AG09309 (cell line): ENCODE data around the gene ACOT13.
"Not testable (repeated sequence)": the region's sequence is repeated elsewhere in the genome, so short reads cannot be mapped to it uniquely, and the experiment has no call there.

Experiments used
- DNase-seq: peaks from one replicate; pipeline ENCODE4 v3.0.0-alpha.2; 2010; ENCODE audit warnings: low read depth
- H3K4me3 ChIP-seq: 2 replicates; pipeline ENCODE4 v1.5.1; 2011; ENCODE audit warnings: mild to moderate bottlenecking, low read depth, low read length, moderate library complexity; ENCODE audit not compliant: control insufficient read depth
- CTCF ChIP-seq: IDR thresholded peaks from 2 replicates; pipeline ENCODE4 v1.5.1; 2011; ENCODE audit warnings: mild to moderate bottlenecking, low read depth, low read length, inconsistent platforms; ENCODE audit not compliant: insufficient read depth, control insufficient read depth; ENCODE audit errors: missing control alignments

Gene ACOT13

GRCh38 chr6:24668997-24669361, 2.1 kb downstream of the ACOT13 start:
- no peak for DNase-seq
- H3K4me3 ChIP-seq, result no peak overlapping the region
- TF ChIP-seq CTCF, result no peak

GRCh38 chr6:24670492-24670891, 3.6 kb downstream of the ACOT13 start:
- not testable (repeated sequence) for DNase-seq

GRCh38 chr6:24671077-24671476, 4.2 kb downstream of the ACOT13 start:
- H3K4me3 ChIP-seq, DNase-seq: not testable (repeated sequence)

More at GRCh38 chr6:24670492-24670891, 3.6 kb downstream of the ACOT13 start:
- not testable (repeated sequence) for H3K4me3 ChIP-seq

- TF ChIP-seq CTCF, result no peak
- DNase-seq, result no peak
- H3K4me3 ChIP-seq, result no peak overlapping the region
These were observed 5.8 kb downstream of the ACOT13 start for GRCh38 chr6:24672620-24673182.

- DNase-seq, result no peak
- no peak for TF ChIP-seq CTCF
- no peak overlapping the region for H3K4me3 ChIP-seq
These were observed 6.7 kb downstream of the ACOT13 start for GRCh38 chr6:24673625-24674024.

- not testable (repeated sequence) for DNase-seq, H3K4me3 ChIP-seq
These were observed 12.0 kb downstream of the ACOT13 start for GRCh38 chr6:24678792-24679352.

GRCh38 chr6:24680582-24680981, 13.7 kb downstream of the ACOT13 start:
- no peak for DNase-seq
- TF ChIP-seq CTCF, result no peak
- H3K4me3 ChIP-seq, result no peak overlapping the region

GRCh38 chr6:24683297-24684296, 16.7 kb downstream of the ACOT13 start:
- H3K4me3 ChIP-seq, result no peak overlapping the region
- no peak for DNase-seq
- no peak for TF ChIP-seq CTCF
